ENCODE results near the gene PIRT. TPM values are rescaled to one million over a fixed set of nuclear protein-coding genes. Genes with fewer than 3 reads are reported as not detected.

Gene PIRT
- total RNA-seq, 1 donor from 2014 or later = not detected

- peaks cover 26% of the 10 kb centered on the region for H3K9me3 ChIP-seq (replicated peaks)
- no peaks in the 10 kb centered on the region for H3K36me3 ChIP-seq
- H3K4me3 ChIP-seq = no peak overlapping the region
- no peak for TF ChIP-seq CTCF (IDR thresholded peaks at IDR 0.05; ENCODE audit: borderline replicate concordance)
- H3K27ac ChIP-seq (replicated peaks) = no peak overlapping the region
- intact Hi-C loops (cut with micrococcal nuclease) = no loop called here
- DNase-seq = no peak
- H3K27me3 ChIP-seq (ENCODE audit: low read depth) = no peaks in the 10 kb centered on the region
- no peaks in the 10 kb centered on the region for H3K4me1 ChIP-seq
Measured at GRCh38 chr17:10777131-10777807, 60.6 kb downstream of the PIRT start.

GRCh38 chr17:10776381-10776780, 61.5 kb downstream of the PIRT start:
- intact Hi-C loops (cut with micrococcal nuclease) = no loop called here
- no peak overlapping the region for H3K27ac ChIP-seq (replicated peaks)
- H3K27me3 ChIP-seq (ENCODE audit: low read depth) = no peaks in the 10 kb centered on the region
- no peak for DNase-seq
- H3K4me1 ChIP-seq = no peaks in the 10 kb centered on the region
- TF ChIP-seq CTCF (IDR thresholded peaks at IDR 0.05; ENCODE audit: borderline replicate concordance) = no peak
- H3K9me3 ChIP-seq (replicated peaks) = peaks cover 29% of the 10 kb centered on the region
- no peak overlapping the region for H3K4me3 ChIP-seq
- no peaks in the 10 kb centered on the region for H3K36me3 ChIP-seq

- TF ChIP-seq CTCF (IDR thresholded peaks at IDR 0.05; ENCODE audit: borderline replicate concordance) = no peak
- peaks cover 29% of the 10 kb centered on the region for H3K9me3 ChIP-seq (replicated peaks)
- no peak for DNase-seq
- intact Hi-C loops (cut with micrococcal nuclease) = no loop called here
- no peaks in the 10 kb centered on the region for H3K27me3 ChIP-seq (ENCODE audit: low read depth)
- no peak overlapping the region for H3K4me3 ChIP-seq
- no peaks in the 10 kb centered on the region for H3K4me1 ChIP-seq
- H3K36me3 ChIP-seq = no peaks in the 10 kb centered on the region
- no peak overlapping the region for H3K27ac ChIP-seq (replicated peaks)
Measured at GRCh38 chr17:10775740-10776356, 62.0 kb downstream of the PIRT start.

- H3K4me3 ChIP-seq = no peak overlapping the region
- intact Hi-C loops (cut with micrococcal nuclease) = no loop called here
Measured at GRCh38 chr17:10775058-10775457, 62.8 kb downstream of the PIRT start.

GRCh38 chr17:10773391-10773790, 64.5 kb downstream of the PIRT start:
- Histone ChIP-seq H3K4me3 (no peak overlapping the region), H3K4me1 (no peaks in the 10 kb centered on the region), H3K27me3 (ENCODE audit: low read depth) (no peaks in the 10 kb centered on the region), H3K9me3 (replicated peaks) (peaks cover 24% of the 10 kb centered on the region), H3K36me3 (no peaks in the 10 kb centered on the region), H3K27ac (replicated peaks) (no peak overlapping the region)
- intact Hi-C loops (cut with micrococcal nuclease) = no loop called here
- DNase-seq = no peak
- no peak for TF ChIP-seq CTCF (IDR thresholded peaks at IDR 0.05; ENCODE audit: borderline replicate concordance)

More at GRCh38 chr17:10775058-10775457, 62.8 kb downstream of the PIRT start:
- H3K36me3 ChIP-seq = no peaks in the 10 kb centered on the region
- H3K27me3 ChIP-seq (ENCODE audit: low read depth) = no peaks in the 10 kb centered on the region
- H3K27ac ChIP-seq (replicated peaks) = no peak overlapping the region
- H3K4me1 ChIP-seq = no peaks in the 10 kb centered on the region
- H3K9me3 ChIP-seq (replicated peaks) = peaks cover 22% of the 10 kb centered on the region
- TF ChIP-seq CTCF (IDR thresholded peaks at IDR 0.05; ENCODE audit: borderline replicate concordance) = no peak
- no peak for DNase-seq

Other genes with a start within 250 kb of the PIRT start
- 0.88 TPM for gene MYH3, start 180.8 kb downstream of the PIRT start, total RNA-seq
- 36.8 TPM for gene SCO1, start 140.6 kb downstream of the PIRT start, total RNA-seq
- 4.2 TPM for gene ADPRM, start 140.5 kb downstream of the PIRT start, total RNA-seq
- 6.4 TPM for gene TMEM220, start 108.1 kb downstream of the PIRT start, total RNA-seq
- not detected for gene TMEM238L, start 34.0 kb downstream of the PIRT start, total RNA-seq

Measured in left ventricle myocardium inferior (tissue), 1 donor.